GM23338 (cell line): ENCODE results near the gene LCN10. TPM values are rescaled to one million over a fixed set of nuclear protein-coding genes. Genes with fewer than 3 reads are reported as not detected.

Experiments
- ATAC-seq: fragments of 200-7000 bp; cut with Tn5 transposase; 3 replicates; pipeline ENCODE4 v1.9.1; 2020
- DNase-seq: peaks from one replicate; pipeline ENCODE4 v3.0.0-alpha.2; 2015; ENCODE audit warnings: low spot score
- H2AFZ ChIP-seq: fragments of 200-600 bp; sonication (generic); 2 replicates; pipeline ENCODE4 v1.8.0; 2016; ENCODE audit warnings: antibody characterized with exemption, mild to moderate bottlenecking, moderate library complexity
- H3F3A ChIP-seq: fragments of 200-600 bp; sonication (generic); replicated peaks from 2 replicates; pipeline ENCODE4 v1.8.0; 2017; ENCODE audit warnings: antibody characterized with exemption, mixed run types, low read depth
- H3K27ac ChIP-seq: fragments of 200-600 bp; sonication (generic); 2 replicates; pipeline ENCODE4 v1.6.1; 2016; ENCODE audit warnings: low read depth
- H3K27me3 ChIP-seq: fragments of 200-600 bp; sonication (generic); 2 replicates; pipeline ENCODE4 v1.8.0; 2016; ENCODE audit warnings: mild to moderate bottlenecking, mixed run types, moderate library complexity; ENCODE audit not compliant: insufficient read depth
- H3K36me3 ChIP-seq: fragments of 200-600 bp; sonication (generic); 2 replicates; pipeline ENCODE4 v1.8.0; 2016; ENCODE audit warnings: mild to moderate bottlenecking; ENCODE audit not compliant: insufficient read depth
- H3K4me1 ChIP-seq: fragments of 200-600 bp; sonication (generic); 2 replicates; pipeline ENCODE4 v1.8.0; 2016; ENCODE audit warnings: mild to moderate bottlenecking, moderate library complexity; ENCODE audit not compliant: insufficient read depth
- H3K4me2 ChIP-seq: fragments of 200-600 bp; sonication (generic); 2 replicates; pipeline ENCODE4 v1.7.1; 2017; ENCODE audit warnings: mixed run types
- H3K4me3 ChIP-seq: fragments of 200-600 bp; sonication (generic); 2 replicates; pipeline ENCODE4 v1.6.1; 2016; ENCODE audit warnings: mixed run types
- H3K79me2 ChIP-seq: fragments of 200-600 bp; sonication (generic); replicated peaks from 2 replicates; pipeline ENCODE4 v1.8.0; 2017; ENCODE audit warnings: mild to moderate bottlenecking; ENCODE audit not compliant: insufficient read depth
- H3K9me2 ChIP-seq: fragments of 200-600 bp; sonication (generic); 2 replicates; pipeline ENCODE4 v1.8.0; 2017; ENCODE audit not compliant: insufficient read depth
- H4K20me1 ChIP-seq: fragments of 200-600 bp; sonication (generic); replicated peaks from 2 replicates; pipeline ENCODE4 v1.8.0; 2017; ENCODE audit warnings: mild to moderate bottlenecking; ENCODE audit not compliant: insufficient read depth
- H3K27ac Mint-ChIP-seq: 2 replicates; pipeline ENCODE4 v1.8.0; 2020; ENCODE audit warnings: inconsistent platforms, mild to moderate bottlenecking, moderate library complexity, mixed read lengths
- H3K27me3 Mint-ChIP-seq: 3 replicates; pipeline ENCODE4 v1.8.0; 2022; ENCODE audit warnings: low read depth, mild to moderate bottlenecking, moderate library complexity, mixed read lengths, inconsistent platforms; ENCODE audit not compliant: insufficient read depth, poor library complexity
- H3K36me3 Mint-ChIP-seq: 3 replicates; pipeline ENCODE4 v1.8.0; 2021; ENCODE audit warnings: low read depth, mild to moderate bottlenecking, inconsistent platforms, moderate library complexity, mixed read lengths
- H3K4me1 Mint-ChIP-seq: 3 replicates; pipeline ENCODE4 v1.8.0; 2020; ENCODE audit warnings: mild to moderate bottlenecking, inconsistent platforms, mixed read lengths
- H3K4me3 Mint-ChIP-seq: 3 replicates; pipeline ENCODE4 v1.8.0; 2021; ENCODE audit warnings: moderate library complexity, mild to moderate bottlenecking, inconsistent platforms, mixed read lengths
- H3K9me3 Mint-ChIP-seq: 3 replicates; pipeline ENCODE4 v1.8.0; 2020; ENCODE audit warnings: moderate library complexity, mild to moderate bottlenecking, inconsistent platforms, mixed read lengths
- CTCF ChIP-seq, 2 experiments: fragments of 200-600 bp in 1 of 2; sonication (generic) in 1 of 2; conservative IDR thresholded peaks; 2 replicates each; pipeline versions ENCODE4 v1.5.1 to v1.6.1; 2016 to 2017; ENCODE audit warnings: antibody characterized with exemption in 2 of 2, low read depth in 2 of 2, mild to moderate bottlenecking in 2 of 2, moderate library complexity in 1 of 2
- JUNB ChIP-seq: IDR thresholded peaks from one replicate; pipeline ENCODE4 v1.6.1; 2016; ENCODE audit warnings: antibody characterized with exemption; ENCODE audit not compliant: unreplicated experiment
- STAT1 ChIP-seq: IDR thresholded peaks from one replicate; pipeline ENCODE4 v1.6.1; 2016; ENCODE audit warnings: antibody characterized with exemption; ENCODE audit not compliant: unreplicated experiment
- ZNF114 ChIP-seq: fragments of 250-450 bp; sonication (Bioruptor Pico); IDR thresholded peaks from 2 replicates; pipeline ENCODE4 v1.5.0; 2020; ENCODE audit warnings: mild to moderate bottlenecking, moderate library complexity
- ZNF462 ChIP-seq: fragments of 250-450 bp; sonication (Bioruptor Pico); IDR thresholded peaks from 2 replicates; pipeline ENCODE4 v1.5.0; 2020; ENCODE audit warnings: mild to moderate bottlenecking, moderate library complexity
- polyA plus RNA-seq: library from polyadenylated mRNA; unstranded; fragments of >200 nt; fragmentation: Nextera tagmentation; extraction: Ambion mirVana; gene quantifications from 2 replicates; pipeline ENCODE4 v1.2.1, GENCODE V29; 2016
- total RNA-seq: library from RNA; depleted of rRNA; stranded (reverse); fragments of >200 nt; shearing (Covaris generic); gene quantifications from 2 replicates; pipeline ENCODE4 v1.2.3, GENCODE V29; 2014

Gene LCN10
- total and polyA plus RNA-seq, 2 experiments from 2014 or later = 0.45 to 0.74 TPM

- no peak for TF ChIP-seq ZNF462
- no peak for TF ChIP-seq STAT1
- no peak for TF ChIP-seq ZNF114 (CRISPR knock-in tag)
Measured at GRCh38 chr9:136747161-136748060, 4.7 kb upstream of the LCN10 start (continued).

GRCh38 chr9:136746621-136747020 is 3.9 kb upstream of the LCN10 start:
- no peak overlapping the region for H2AFZ ChIP-seq
- Mint-ChIP-seq H3K27ac (no peak overlapping the region), H3K36me3 (no peaks in the 10 kb centered on the region), H3K9me3 (peaks cover 3% of the 10 kb centered on the region; the same call in 2 of the 3 replicates), H3K4me1 (no peaks in the 10 kb centered on the region), H3K4me3 (no peak overlapping the region), H3K27me3 (peaks cover 4% of the 10 kb centered on the region)
- H3K4me3 ChIP-seq = no peak overlapping the region
- H4K20me1 ChIP-seq = no peaks in the 10 kb centered on the region
- H3K9me2 ChIP-seq = no peaks in the 10 kb centered on the region
- H3K27me3 ChIP-seq = no peaks in the 10 kb centered on the region
- H3F3A ChIP-seq = no peaks in the 10 kb centered on the region
- H3K79me2 ChIP-seq = no peaks in the 10 kb centered on the region
- H3K36me3 ChIP-seq = no peaks in the 10 kb centered on the region
- DNase-seq = no peak
- ATAC-seq = no peak
- H3K4me1 ChIP-seq = no peaks in the 10 kb centered on the region
- H3K4me2 ChIP-seq = no peak overlapping the region
- no peak overlapping the region for H3K27ac ChIP-seq
- no peak for TF ChIP-seq JUNB
- no peak for TF ChIP-seq CTCF (conservative IDR thresholded peaks at IDR 0.05; ENCODE audit: low read depth in 2 of 2)
- TF ChIP-seq ZNF462 = no peak
- no peak for TF ChIP-seq STAT1
